Pancreas (tissue), 10 donors: ENCODE results near the gene TNRC6B. TPM values are rescaled to one million over a fixed set of nuclear protein-coding genes. Genes with fewer than 3 reads are reported as not detected.
A peak's percentile ranks its signal among the peaks of the same experiment; 100 is the strongest.

Experiments
- ATAC-seq, 4 donors: fragments of 200-7000 bp; cut with Tn5 transposase; one replicate each; pipeline versions ENCODE4 v1.8.0 to v1.9.1; 2020; ENCODE audit warnings: mild to moderate bottlenecking in 4 of 4, moderate library complexity in 4 of 4
- DNase-seq, 6 donors: peaks; one replicate each; pipeline ENCODE4 v3.0.0-alpha.2; 2020
- FAIRE-seq: peaks from 2 replicates; lab custom pipeline; 2012; peaks lifted over from hg19 to GRCh38; lab: Jason Lieb, UNC
- H3K27ac ChIP-seq, 4 donors: fragments of 200-600 bp; sonication (generic); 1 replicate in 3 of 4; 2 replicates in 1 of 4; pipeline versions ENCODE4 v1.5.0 to v1.8.0; 2020
- H3K27me3 ChIP-seq, 4 donors: fragments of 200-600 bp; one replicate each; pipeline ENCODE4 v1.8.0; 2021
- H3K36me3 ChIP-seq, 3 donors: fragments of 200-600 bp; sonication (generic) in 1 of 3; one replicate each; pipeline versions ENCODE4 v1.5.0 to v1.8.0; 2020 to 2021
- H3K4me1 ChIP-seq, 3 donors: fragments of 200-600 bp; one replicate each; pipeline ENCODE4 v1.8.0; 2021
- H3K4me3 ChIP-seq, 4 donors: fragments of 200-600 bp; sonication (generic) in 2 of 4; one replicate each; pipeline versions ENCODE4 v1.5.0 to v1.8.0; 2020 to 2021
- H3K9me3 ChIP-seq, 4 donors: fragments of 200-600 bp; one replicate each; pipeline ENCODE4 v1.8.0; 2021
- WGBS, 2 donors: extraction: QIAGEN DNeasy Blood & Tissue Kit; methylation state at CpG; one replicate each; pipeline ENCODE4 v1.1.7; 2013; 5-methylcytosine and 5-hydroxymethylcytosine counted together
- intact Hi-C, 3 donors: fragments of 100-400 bp; cut with DNase I; formaldehyde crosslinking; loops; one replicate each; pipeline versions ENCODE4 v1.11.1 to v1.14.2; 2022
- polyA plus RNA-seq, 2 donors: library from polyadenylated mRNA; stranded (reverse); fragments of 200-250 nt; gene quantifications; one replicate each; pipeline ENCODE4 v1.2.3, GENCODE V29; 2013
- total RNA-seq, 6 donors: library from RNA; stranded (reverse); fragmentation: NEBNext Ultra II Directional in 4 of 6; extraction: Animal tissue kit (Norgen Biotek cat#: 25700) in 4 of 6; gene quantifications; one replicate each; pipeline versions ENCODE4 v1.2.1 to v1.2.4, GENCODE V29; 2021 to 2023
- TF ChIP-seq, protein P1 (sequence below), 4 donors: fragments of 200-600 bp; sonication (generic) in 3 of 4; IDR thresholded peaks; one replicate each; pipeline versions ENCODE4 v1.5.0 to v1.8.0; 2021; ENCODE audit warnings: antibody characterized with exemption in 4 of 4
- donor health status: healthy with polysubstance abuse.
- donor health status: DM: no; HTN: no; CAD: no; lungs with moderate emphysema.
- donor health status: DM: no; HTN: no; CAD: no.
- donor health status: control.
- donor health status: control.
- donor health status: Bipolar disorder and iron deficiency.
- donor health status: DM: yes; HTN: yes; CAD: no.
- donor health status: DM: no; HTN: no; CAD: no.
- donor health status: DM: no; HTN: no; CAD: no.
- donor health status: DM: yes; HTN: yes; CAD: no.

Gene TNRC6B
- total and polyA plus RNA-seq, 8 donors = 2.2 to 31.3 (median 21.0) TPM

DNA sequence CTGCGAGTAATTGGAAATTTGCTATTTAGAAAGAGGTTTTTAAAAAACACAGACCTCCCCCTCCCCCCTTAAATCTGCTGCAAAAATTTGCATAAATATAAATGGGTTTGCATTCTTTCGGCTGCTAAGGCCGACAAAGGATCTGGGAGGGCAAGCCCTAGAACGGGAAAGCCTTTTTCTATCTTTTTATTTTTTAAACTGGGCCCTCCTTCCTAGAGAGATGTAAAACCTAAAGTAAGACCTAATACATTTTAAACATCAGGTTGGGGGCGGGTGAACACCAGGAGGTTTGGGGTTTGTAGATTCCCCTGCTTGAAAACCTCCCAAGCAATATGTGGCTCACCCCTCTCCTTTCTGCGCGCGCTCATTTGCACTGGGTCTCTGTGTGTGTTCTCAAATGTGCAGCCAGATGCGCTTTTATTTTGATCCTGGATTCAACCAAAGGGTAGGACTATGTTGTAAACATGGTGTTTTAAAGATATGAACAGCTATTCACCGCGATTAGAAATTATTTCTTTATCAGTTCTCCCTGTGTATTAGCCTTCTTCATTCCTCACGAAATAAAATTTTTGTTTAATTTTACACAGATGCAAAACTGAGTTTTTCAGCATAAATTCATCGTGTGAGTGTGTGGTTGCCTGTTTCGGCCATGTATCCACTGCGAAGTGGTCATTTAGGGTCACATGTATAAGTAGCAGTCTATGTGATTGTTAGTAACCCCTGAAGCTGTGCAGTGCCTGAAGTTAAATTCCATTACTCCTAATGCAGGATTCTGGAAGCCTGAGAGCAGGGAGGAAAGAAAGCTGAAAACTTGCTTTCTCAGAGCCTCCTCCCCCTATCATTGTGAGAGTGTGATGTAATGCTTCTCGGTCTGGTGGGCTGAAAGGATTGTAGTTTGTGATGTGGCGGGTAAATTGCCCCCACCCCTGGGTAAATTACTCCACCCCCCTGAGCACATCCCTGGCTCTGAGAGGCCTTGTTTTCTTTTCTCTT lies 988 bp downstream of the TNRC6B start:
- H3K4me1 ChIP-seq = peaks cover 22 to 53% (median 51%) of the 10 kb centered on the region in 3 donors
- DNase-seq (peak in 2 of 6 donors; percentile 41 to 62), FAIRE-seq (no peak), ATAC-seq (peak; percentile 22 to 54 (median 46))
- intact Hi-C loops = no loop called here
- H3K9me3 ChIP-seq = no peaks in the 10 kb centered on the region
- H3K27ac ChIP-seq = peak overlapping the region in 3 of 4 donors; percentile 65 to 86 (median 84)
- H3K36me3 ChIP-seq = no peaks in the 10 kb centered on the region
- H3K27me3 ChIP-seq = no peaks in the 10 kb centered on the region
- 1% methylated on average over 17 of the region's 17 CpGs for WGBS, 2 donors
- TF ChIP-seq, protein P1, sequence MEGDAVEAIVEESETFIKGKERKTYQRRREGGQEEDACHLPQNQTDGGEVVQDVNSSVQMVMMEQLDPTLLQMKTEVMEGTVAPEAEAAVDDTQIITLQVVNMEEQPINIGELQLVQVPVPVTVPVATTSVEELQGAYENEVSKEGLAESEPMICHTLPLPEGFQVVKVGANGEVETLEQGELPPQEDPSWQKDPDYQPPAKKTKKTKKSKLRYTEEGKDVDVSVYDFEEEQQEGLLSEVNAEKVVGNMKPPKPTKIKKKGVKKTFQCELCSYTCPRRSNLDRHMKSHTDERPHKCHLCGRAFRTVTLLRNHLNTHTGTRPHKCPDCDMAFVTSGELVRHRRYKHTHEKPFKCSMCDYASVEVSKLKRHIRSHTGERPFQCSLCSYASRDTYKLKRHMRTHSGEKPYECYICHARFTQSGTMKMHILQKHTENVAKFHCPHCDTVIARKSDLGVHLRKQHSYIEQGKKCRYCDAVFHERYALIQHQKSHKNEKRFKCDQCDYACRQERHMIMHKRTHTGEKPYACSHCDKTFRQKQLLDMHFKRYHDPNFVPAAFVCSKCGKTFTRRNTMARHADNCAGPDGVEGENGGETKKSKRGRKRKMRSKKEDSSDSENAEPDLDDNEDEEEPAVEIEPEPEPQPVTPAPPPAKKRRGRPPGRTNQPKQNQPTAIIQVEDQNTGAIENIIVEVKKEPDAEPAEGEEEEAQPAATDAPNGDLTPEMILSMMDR (IDR thresholded peaks at IDR 0.05) = no peak
- H3K4me3 ChIP-seq = peak overlapping the region; percentile 35 to 68 (median 46)

DNA sequence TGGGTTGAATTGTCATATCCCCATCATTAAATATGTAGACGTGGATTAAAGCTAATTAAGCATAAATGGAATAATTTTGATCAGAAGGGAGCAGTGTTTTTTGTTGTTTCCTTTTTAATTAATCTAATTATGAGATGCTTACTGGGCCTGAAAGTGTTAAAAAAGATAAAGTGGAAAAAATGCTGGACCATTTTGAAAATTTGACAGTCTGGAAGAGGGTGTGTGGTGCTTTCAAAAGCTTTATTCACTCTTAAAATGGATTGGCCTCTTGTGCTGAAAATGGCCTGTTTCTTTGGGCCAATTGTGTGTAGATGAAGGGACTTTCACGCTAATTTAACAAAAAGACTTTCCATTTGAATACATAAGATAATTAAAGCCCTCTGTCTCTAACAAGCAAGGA lies 1.8 kb downstream of the TNRC6B start:
- TF ChIP-seq, protein P1 (IDR thresholded peaks at IDR 0.05) = no peak
- Histone ChIP-seq H3K9me3 (no peaks in the 10 kb centered on the region), H3K4me1 (peaks cover 22 to 59% (median 59%) of the 10 kb centered on the region in 3 donors), H3K36me3 (no peaks in the 10 kb centered on the region), H3K4me3 (peak overlapping the region in 2 of 4 donors; percentile 56 to 68), H3K27me3 (no peaks in the 10 kb centered on the region), H3K27ac (peak overlapping the region in 2 of 4 donors; percentile 84 to 86)
- no peak for FAIRE-seq
- intact Hi-C loops = no loop called here
- no peak for ATAC-seq
- no peak for DNase-seq
- 31 to 43% methylated on average over 2 of the region's 2 CpGs for WGBS, 2 donors

DNA sequence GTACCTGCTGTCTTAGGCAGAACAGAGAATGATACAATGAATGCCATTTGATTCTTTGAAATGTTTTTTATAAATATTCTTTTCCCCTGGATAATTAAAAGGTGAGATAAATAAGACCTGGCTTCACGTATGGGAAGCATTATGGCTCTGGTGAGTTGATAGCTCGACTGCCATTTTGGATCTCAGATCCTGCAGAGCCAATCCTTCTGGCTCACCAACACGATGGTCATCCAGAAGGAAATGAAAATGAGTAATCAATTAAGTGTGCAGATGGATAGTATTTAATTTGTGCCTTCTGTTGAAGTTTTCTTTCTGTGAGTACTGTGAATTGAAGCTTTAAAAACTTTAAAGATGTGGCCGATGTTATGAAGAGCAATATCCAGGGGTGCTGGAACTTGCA lies 2.7 kb downstream of the TNRC6B start:
- Histone ChIP-seq H3K4me3 (peak overlapping the region in 1 of 4 donors; percentile 68), H3K4me1 (peaks cover 22 to 66% (median 60%) of the 10 kb centered on the region in 3 donors), H3K27me3 (no peaks in the 10 kb centered on the region), H3K9me3 (no peaks in the 10 kb centered on the region), H3K36me3 (no peaks in the 10 kb centered on the region), H3K27ac (peak overlapping the region in 2 of 4 donors; percentile 84 to 86)
- TF ChIP-seq, protein P1 (IDR thresholded peaks at IDR 0.05) = no peak
- no peak for FAIRE-seq
- DNase-seq = no peak
- intact Hi-C loops = loop anchor here in 1 of 3 donors (10.0 kb wide), 1 partner anchor 136 kb away; no protein-coding TSS in a partner anchor
- ATAC-seq = no peak
- 48 to 50% methylated on average over 4 of the region's 4 CpGs for WGBS, 2 donors

- peaks cover 22 to 74% (median 60%) of the 10 kb centered on the region in 3 donors for H3K4me1 ChIP-seq
- FAIRE-seq = no peak
- H3K27ac ChIP-seq = peak overlapping the region in 1 of 4 donors; percentile 64
- ATAC-seq = no peak
- no peak for DNase-seq
- intact Hi-C loops = loop anchor here in 1 of 3 donors (10.0 kb wide), 1 partner anchor 137 kb away; no protein-coding TSS in a partner anchor
- WGBS, 2 donors = 60 to 62% methylated on average over 3 of the region's 3 CpGs
- no peaks in the 10 kb centered on the region for H3K9me3 ChIP-seq
- no peak overlapping the region for H3K4me3 ChIP-seq
- H3K36me3 ChIP-seq = no peaks in the 10 kb centered on the region
- H3K27me3 ChIP-seq = no peaks in the 10 kb centered on the region
- TF ChIP-seq, protein P1 (IDR thresholded peaks at IDR 0.05) = no peak
Measured at GRCh38 chr22:40181323-40181722, 3.6 kb downstream of the TNRC6B start.
